Peyer's patch (tissue), 4 donors: ENCODE data around the gene OLIG1. TPM values are rescaled to one million over a fixed set of nuclear protein-coding genes. Genes with fewer than 3 reads are reported as not detected.

Experiments used
- DNase-seq, 3 donors: peaks; one replicate each; pipeline ENCODE4 v3.0.0-alpha.2; 2017 to 2019
- H3K27ac ChIP-seq, 4 donors: fragments of 200-600 bp; sonication (generic); one replicate each; pipeline ENCODE4 v1.5.1; 2016 to 2019
- H3K27me3 ChIP-seq, 2 donors: fragments of 200-600 bp; sonication (generic); one replicate each; pipeline ENCODE4 v1.5.1; 2019
- H3K36me3 ChIP-seq, 3 donors: fragments of 200-600 bp; sonication (generic); one replicate each; pipeline ENCODE4 v1.5.1; 2016 to 2019
- H3K4me1 ChIP-seq, 4 donors: fragments of 200-600 bp; sonication (generic); one replicate each; pipeline ENCODE4 v1.5.1; 2016 to 2019
- H3K4me3 ChIP-seq, 4 donors: fragments of 200-600 bp; sonication (generic); 1 replicate in 3 of 4; 2 replicates in 1 of 4; pipeline ENCODE4 v1.5.1; 2016 to 2019; ENCODE audit warnings: mild to moderate bottlenecking in 1 of 4
- H3K9me3 ChIP-seq, 4 donors: fragments of 200-600 bp; sonication (generic); one replicate each; pipeline ENCODE4 v1.5.1; 2016 to 2019; ENCODE audit warnings: mild to moderate bottlenecking in 1 of 4
- POLR2A ChIP-seq, 2 donors: fragments of 450-650 bp; IDR thresholded peaks; one replicate each; pipeline ENCODE4 v1.5.1; 2017; ENCODE audit warnings: antibody characterized with exemption in 2 of 2, mild to moderate bottlenecking in 2 of 2, moderate library complexity in 2 of 2
- total RNA-seq, 4 donors: library from RNA; depleted of rRNA; stranded (reverse); fragments of >200 nt; gene quantifications; one replicate each; pipeline ENCODE4 v1.1.0, GENCODE V29; 2016
- TF ChIP-seq, protein P1 (sequence below), 6 experiments: fragments of 450-650 bp in 4 of 6; fragments of 200-600 bp in 2 of 6; sonication (generic) in 1 of 6; IDR thresholded peaks; one replicate each; pipeline ENCODE4 v1.5.1; 2017 to 2019; ENCODE audit warnings: antibody characterized with exemption in 6 of 6, mild to moderate bottlenecking in 3 of 6, moderate library complexity in 1 of 6

Gene OLIG1
- total RNA-seq, 4 donors from 2014 or later: not detected

DNA sequence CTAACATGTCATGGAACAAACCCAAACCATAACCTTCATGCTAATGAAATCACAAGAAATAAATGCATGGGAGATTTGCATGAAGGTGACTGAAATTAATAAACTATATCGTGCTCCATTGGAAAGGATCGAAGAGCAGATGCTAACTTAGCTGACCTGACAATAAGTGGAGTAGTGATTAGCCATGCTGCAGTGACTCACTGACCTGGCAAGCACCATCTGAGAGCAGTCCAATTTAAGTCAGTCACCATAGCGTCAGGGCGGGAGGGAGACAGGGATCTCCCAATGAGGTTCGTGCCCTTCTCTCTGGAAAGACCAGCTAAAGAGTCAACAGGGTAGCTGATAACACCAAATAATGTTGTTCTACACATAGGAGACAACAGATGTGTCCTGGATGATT is 22.7 kb upstream of the OLIG1 start:
- Histone ChIP-seq H3K27ac (no peak overlapping the region), H3K9me3 (no peaks in the 10 kb centered on the region), H3K36me3 (no peaks in the 10 kb centered on the region), H3K4me1 (no peaks in the 10 kb centered on the region), H3K27me3 (no peaks in the 10 kb centered on the region), H3K4me3 (no peak overlapping the region)
- no peak for DNase-seq
- no peak for TF ChIP-seq POLR2A (IDR thresholded peaks at IDR 0.05)
- TF ChIP-seq, protein P1, sequence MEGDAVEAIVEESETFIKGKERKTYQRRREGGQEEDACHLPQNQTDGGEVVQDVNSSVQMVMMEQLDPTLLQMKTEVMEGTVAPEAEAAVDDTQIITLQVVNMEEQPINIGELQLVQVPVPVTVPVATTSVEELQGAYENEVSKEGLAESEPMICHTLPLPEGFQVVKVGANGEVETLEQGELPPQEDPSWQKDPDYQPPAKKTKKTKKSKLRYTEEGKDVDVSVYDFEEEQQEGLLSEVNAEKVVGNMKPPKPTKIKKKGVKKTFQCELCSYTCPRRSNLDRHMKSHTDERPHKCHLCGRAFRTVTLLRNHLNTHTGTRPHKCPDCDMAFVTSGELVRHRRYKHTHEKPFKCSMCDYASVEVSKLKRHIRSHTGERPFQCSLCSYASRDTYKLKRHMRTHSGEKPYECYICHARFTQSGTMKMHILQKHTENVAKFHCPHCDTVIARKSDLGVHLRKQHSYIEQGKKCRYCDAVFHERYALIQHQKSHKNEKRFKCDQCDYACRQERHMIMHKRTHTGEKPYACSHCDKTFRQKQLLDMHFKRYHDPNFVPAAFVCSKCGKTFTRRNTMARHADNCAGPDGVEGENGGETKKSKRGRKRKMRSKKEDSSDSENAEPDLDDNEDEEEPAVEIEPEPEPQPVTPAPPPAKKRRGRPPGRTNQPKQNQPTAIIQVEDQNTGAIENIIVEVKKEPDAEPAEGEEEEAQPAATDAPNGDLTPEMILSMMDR (IDR thresholded peaks at IDR 0.05): no peak

DNA sequence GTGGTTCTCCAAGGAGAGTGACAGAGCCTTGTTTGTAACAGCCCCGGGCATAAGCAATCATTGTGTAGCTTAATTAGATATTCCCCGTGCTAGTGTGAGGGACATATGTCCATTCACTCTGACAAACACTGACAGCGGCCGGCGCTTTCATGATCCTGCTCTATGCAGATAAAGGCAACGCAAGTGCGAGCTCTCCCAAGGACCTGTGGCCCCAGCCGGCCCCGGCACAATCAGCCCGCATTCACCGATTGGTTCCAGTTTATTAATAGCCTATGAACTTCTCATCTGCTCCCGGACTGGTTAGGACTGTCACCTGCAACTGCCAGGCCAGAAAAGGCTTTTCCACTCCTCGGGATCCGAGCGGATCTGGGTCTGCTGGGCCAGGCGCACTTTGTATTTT is 18.0 kb upstream of the OLIG1 start:
- DNase-seq: no peak
- H3K27me3 ChIP-seq: no peaks in the 10 kb centered on the region
- no peaks in the 10 kb centered on the region for H3K9me3 ChIP-seq
- H3K27ac ChIP-seq: no peak overlapping the region
- no peaks in the 10 kb centered on the region for H3K36me3 ChIP-seq
- H3K4me3 ChIP-seq: no peak overlapping the region
- TF ChIP-seq, protein P1 (IDR thresholded peaks at IDR 0.05): no peak
- TF ChIP-seq POLR2A (IDR thresholded peaks at IDR 0.05): no peak
- no peaks in the 10 kb centered on the region for H3K4me1 ChIP-seq

DNA sequence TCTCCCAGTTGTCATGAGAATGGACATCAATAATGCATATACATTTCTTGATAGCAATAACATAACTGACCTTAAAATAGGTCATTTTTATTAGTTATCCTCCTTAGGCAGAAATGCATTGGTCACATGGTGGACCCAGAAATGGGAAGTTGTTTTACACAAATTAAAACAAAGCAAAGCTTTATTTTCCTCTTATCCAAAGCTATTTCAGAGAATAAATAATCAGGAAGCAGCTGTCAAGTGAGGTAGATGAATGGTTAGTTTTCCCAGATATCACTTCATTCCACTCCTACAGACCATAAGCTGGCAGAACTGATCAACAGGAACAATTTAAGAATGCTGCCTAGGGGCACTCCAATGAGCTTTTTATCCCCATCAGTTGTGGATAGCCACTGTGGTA is 16.0 kb upstream of the OLIG1 start:
- H3K4me3 ChIP-seq: no peak overlapping the region
- TF ChIP-seq POLR2A (IDR thresholded peaks at IDR 0.05): no peak
- TF ChIP-seq, protein P1 (IDR thresholded peaks at IDR 0.05): no peak
- H3K4me1 ChIP-seq: no peaks in the 10 kb centered on the region
- no peaks in the 10 kb centered on the region for H3K9me3 ChIP-seq
- H3K27me3 ChIP-seq: no peaks in the 10 kb centered on the region
- H3K36me3 ChIP-seq: no peaks in the 10 kb centered on the region
- H3K27ac ChIP-seq: no peak overlapping the region
- DNase-seq: no peak

DNA sequence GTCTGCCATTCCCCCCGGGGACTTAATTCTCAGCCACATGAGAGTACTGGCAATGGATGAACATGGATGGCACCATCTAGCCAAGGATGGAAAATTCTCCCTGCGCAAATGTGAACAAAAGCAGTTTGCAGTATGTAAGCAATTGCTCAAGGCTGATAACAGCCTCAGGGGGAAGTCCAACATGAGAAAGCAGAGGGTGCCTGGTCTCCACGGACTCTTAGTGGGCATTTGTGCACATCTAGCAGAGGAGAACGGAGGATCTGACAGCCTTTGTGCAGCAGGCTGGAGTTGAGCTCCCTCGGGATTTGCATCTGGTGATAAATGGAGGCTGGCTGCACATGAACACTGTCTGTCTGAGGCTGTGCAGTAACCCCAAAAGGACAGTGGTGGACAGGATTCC is 13.9 kb upstream of the OLIG1 start:
- TF ChIP-seq POLR2A (IDR thresholded peaks at IDR 0.05): no peak
- TF ChIP-seq, protein P1 (IDR thresholded peaks at IDR 0.05): no peak
- Histone ChIP-seq H3K27ac (no peak overlapping the region), H3K9me3 (no peaks in the 10 kb centered on the region), H3K4me3 (no peak overlapping the region), H3K27me3 (no peaks in the 10 kb centered on the region), H3K36me3 (no peaks in the 10 kb centered on the region), H3K4me1 (no peaks in the 10 kb centered on the region)
- DNase-seq: no peak

DNA sequence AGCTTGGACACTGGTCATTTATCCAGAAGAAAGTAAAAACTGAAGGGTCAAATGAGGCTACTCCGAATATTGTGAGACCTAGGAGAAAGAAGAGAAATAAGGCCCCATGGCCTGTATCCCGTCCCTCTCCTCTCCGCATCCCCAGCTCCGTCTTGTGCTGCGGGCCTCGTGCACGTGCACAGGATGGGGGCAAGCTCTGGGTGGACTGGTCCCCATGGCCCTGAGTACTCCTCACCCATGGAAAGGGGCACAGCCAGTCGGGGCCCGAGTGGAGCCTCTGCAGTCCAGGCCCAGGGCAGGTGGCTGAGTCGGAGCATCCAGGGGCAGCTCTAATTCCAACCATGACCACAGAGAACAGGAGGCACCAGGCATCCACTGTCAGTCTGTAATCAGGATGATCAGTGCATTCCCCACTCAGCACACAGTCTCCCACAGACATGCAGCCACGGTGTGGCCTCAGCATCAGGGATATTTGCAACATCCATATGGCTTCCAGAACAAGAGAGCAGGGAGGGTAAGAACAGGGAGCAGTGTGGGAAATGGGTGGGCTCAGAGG is 12.5 kb upstream of the OLIG1 start:
- Histone ChIP-seq H3K27ac (no peak overlapping the region), H3K27me3 (no peaks in the 10 kb centered on the region), H3K4me3 (no peak overlapping the region), H3K9me3 (no peaks in the 10 kb centered on the region), H3K36me3 (no peaks in the 10 kb centered on the region), H3K4me1 (no peaks in the 10 kb centered on the region)
- TF ChIP-seq, protein P1 (IDR thresholded peaks at IDR 0.05): no peak
- TF ChIP-seq POLR2A (IDR thresholded peaks at IDR 0.05): no peak
- no peak for DNase-seq

DNA sequence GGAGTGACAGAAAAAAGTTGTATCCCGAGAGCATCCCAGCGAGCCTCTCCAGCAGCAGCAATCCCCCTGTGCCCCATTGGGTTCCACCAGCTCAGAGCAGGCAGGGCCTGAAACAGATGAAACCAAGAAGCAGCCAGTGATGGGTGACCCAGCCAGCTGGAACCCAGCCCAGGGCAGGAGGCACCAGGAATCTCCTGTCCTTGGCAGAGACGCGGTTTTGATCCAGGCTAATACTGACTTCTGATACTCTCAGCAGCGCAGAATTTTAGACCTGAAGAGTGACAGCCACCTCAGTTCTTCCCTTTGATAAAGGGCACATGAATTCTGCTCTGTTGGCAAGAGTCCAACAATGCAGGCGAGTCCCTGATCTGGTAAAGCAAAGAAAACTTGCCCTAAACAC is 11.4 kb upstream of the OLIG1 start:
- Histone ChIP-seq H3K27me3 (no peaks in the 10 kb centered on the region), H3K27ac (no peak overlapping the region), H3K36me3 (no peaks in the 10 kb centered on the region), H3K9me3 (no peaks in the 10 kb centered on the region), H3K4me1 (no peaks in the 10 kb centered on the region), H3K4me3 (no peak overlapping the region)
- TF ChIP-seq, protein P1 (IDR thresholded peaks at IDR 0.05): no peak
- no peak for TF ChIP-seq POLR2A (IDR thresholded peaks at IDR 0.05)
- DNase-seq: no peak
